Measurements from ENCODE around the gene LBR. TPM values are rescaled to one million over a fixed set of nuclear protein-coding genes. Genes with fewer than 3 reads are reported as not detected.

Gene LBR
- total RNA-seq, 1 experiment from 2014 or later: 86.0 TPM

- ChIA-PET POLR2A (no interaction called here), CTCF (interaction anchor here (0.6 to 3.2 kb wide), 8 partner anchors 10 to 528 kb away, joined by 3 to 25 read pairs (median 3); partner anchors contain the start of gene SRP9)
- no peak for TF ChIP-seq ZNF219 (CRISPR knock-in tag; IDR thresholded peaks at IDR 0.05; ENCODE audit: borderline replicate concordance)
- no peak for TF ChIP-seq CBFB (CRISPR knock-in tag; IDR thresholded peaks at IDR 0.05; ENCODE audit: low read depth)
- TF ChIP-seq TP53 (CRISPR knock-in tag; IDR thresholded peaks at IDR 0.05): no peak
- no peak for TF ChIP-seq OVOL2 (CRISPR knock-in tag; IDR thresholded peaks at IDR 0.05; ENCODE audit: borderline replicate concordance)
- no peak for TF ChIP-seq IRF1 (CRISPR knock-in tag; IDR thresholded peaks at IDR 0.05)
- no peak for TF ChIP-seq CTCF (IDR thresholded peaks at IDR 0.05)
- no peak for TF ChIP-seq PREB (CRISPR knock-in tag; IDR thresholded peaks at IDR 0.05; ENCODE audit: borderline replicate concordance)
- no peak for TF ChIP-seq NR1H2 (CRISPR knock-in tag; IDR thresholded peaks at IDR 0.05)
- no peak for TF ChIP-seq RELA (CRISPR knock-in tag; IDR thresholded peaks at IDR 0.05; ENCODE audit: borderline replicate concordance)
- no peak for TF ChIP-seq GABPB1 (CRISPR knock-in tag; IDR thresholded peaks at IDR 0.05)
- no peak for TF ChIP-seq ARID4B (CRISPR knock-in tag; IDR thresholded peaks at IDR 0.05; ENCODE audit: borderline replicate concordance)
- TF ChIP-seq SOX15 (CRISPR knock-in tag; IDR thresholded peaks at IDR 0.05): no peak
- no peak for TF ChIP-seq MXD4 (CRISPR knock-in tag; IDR thresholded peaks at IDR 0.05; ENCODE audit: borderline replicate concordance)
- TF ChIP-seq ATF2 (CRISPR knock-in tag; IDR thresholded peaks at IDR 0.05; ENCODE audit: borderline replicate concordance, low read depth): no peak
- 0 out of 2 replicates have a peak, but pooled peaks have one; percentile 27 for TF ChIP-seq SMAD3 (CRISPR knock-in tag; IDR thresholded peaks at IDR 0.05; ENCODE audit: borderline replicate concordance)
- no peak for TF ChIP-seq ZNF396 (CRISPR knock-in tag; IDR thresholded peaks at IDR 0.05; ENCODE audit: borderline replicate concordance)
- TF ChIP-seq FOXP1 (CRISPR knock-in tag; IDR thresholded peaks at IDR 0.05; ENCODE audit: borderline replicate concordance): 0 out of 2 replicates have a peak, but pooled peaks have one; percentile 53
- TF ChIP-seq TEAD1 (CRISPR knock-in tag; IDR thresholded peaks at IDR 0.05): peak; percentile 23; the same call in 1 of the 2 replicates
- no peak for TF ChIP-seq ZNF121 (CRISPR knock-in tag; IDR thresholded peaks at IDR 0.05)
- no peak for TF ChIP-seq NFE2L1 (CRISPR knock-in tag; IDR thresholded peaks at IDR 0.05)
- Mint-ChIP-seq H3K4me3 (no peak overlapping the region), H3K4me1 (peaks cover 55% of the 10 kb centered on the region), H3K27me3 (ENCODE audit: low read depth) (no peaks in the 10 kb centered on the region), H3K27ac (peak overlapping the region; percentile 44; the same call in 1 of the 2 replicates), H3K36me3 (no peaks in the 10 kb centered on the region), H3K9me3 (no peaks in the 10 kb centered on the region)
- DNase-seq (ENCODE audit: low spot score): peak; percentile 51
- peak; percentile 58 for ATAC-seq
Observed at GRCh38 chr1:225464851-225465792, 37.3 kb upstream of the LBR start.

Data from WTC11 (cell line).